ENCODE results near the gene ZNF91. TPM values are rescaled to one million over a fixed set of nuclear protein-coding genes. Genes with fewer than 3 reads are reported as not detected.
A peak's percentile ranks its signal among the peaks of the same experiment; 100 is the strongest.
"Not testable (repeated sequence)": the region's sequence is repeated elsewhere in the genome, so short reads cannot be mapped to it uniquely, and the experiment has no call there.

ZNF91 gene
- total RNA-seq, 1 donor from 2014 or later, result 16.2 TPM

DNA sequence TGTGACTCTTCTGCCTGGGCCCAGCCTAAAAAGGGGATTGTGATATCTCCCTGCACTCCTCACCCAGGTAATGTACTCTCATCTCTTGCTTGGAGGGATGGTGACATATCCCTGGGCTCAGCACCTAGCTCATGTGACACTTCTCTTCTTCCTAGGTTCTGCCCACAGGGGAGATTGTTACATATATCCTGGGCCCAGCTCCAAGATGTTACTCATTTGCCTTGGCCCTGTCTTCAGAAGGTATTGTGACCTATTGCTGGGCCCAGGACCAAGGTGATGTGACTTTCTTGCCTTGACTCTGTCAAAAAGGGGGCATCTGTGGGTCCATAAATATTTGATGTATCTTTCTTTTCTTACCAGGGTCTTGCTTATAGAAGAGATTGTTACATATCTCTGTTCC lies 73.9 kb downstream of the ZNF91 start:
- not testable (repeated sequence) for DNase-seq (ENCODE audit: low spot score); ATAC-seq

DNA sequence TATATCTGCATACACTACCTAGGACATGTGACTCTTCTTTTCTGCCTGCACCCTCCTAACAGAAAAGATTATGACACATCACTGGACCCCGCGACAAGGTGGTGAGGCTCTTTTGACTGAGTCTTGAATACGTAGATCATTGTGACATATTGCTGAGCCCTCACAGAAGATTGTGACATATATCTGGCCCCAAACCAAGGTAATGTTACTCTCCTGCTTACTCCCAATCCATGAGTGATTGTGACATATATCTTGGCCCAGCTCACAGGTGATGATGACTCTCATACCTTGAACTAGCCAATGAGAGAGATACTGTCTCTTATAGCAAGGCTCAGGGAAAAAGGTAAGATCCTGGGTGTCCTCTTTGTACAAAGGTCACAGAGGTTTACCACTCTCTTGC lies 75.7 kb downstream of the ZNF91 start:
- not testable (repeated sequence) for ATAC-seq; DNase-seq (ENCODE audit: low spot score)

- not testable (repeated sequence) for ATAC-seq; DNase-seq (ENCODE audit: low spot score)
These were observed 76.3 kb downstream of the ZNF91 start for GRCh38 chr19:23318941-23319340.

- DNase-seq (ENCODE audit: low spot score), result no peak
- no peak for ATAC-seq
These were observed 77.1 kb downstream of the ZNF91 start for GRCh38 chr19:23318143-23318542.

GRCh38 chr19:23315286-23315685 lies 80.0 kb downstream of the ZNF91 start:
- ATAC-seq (no peak), DNase-seq (ENCODE audit: low spot score) (no peak)

DNA sequence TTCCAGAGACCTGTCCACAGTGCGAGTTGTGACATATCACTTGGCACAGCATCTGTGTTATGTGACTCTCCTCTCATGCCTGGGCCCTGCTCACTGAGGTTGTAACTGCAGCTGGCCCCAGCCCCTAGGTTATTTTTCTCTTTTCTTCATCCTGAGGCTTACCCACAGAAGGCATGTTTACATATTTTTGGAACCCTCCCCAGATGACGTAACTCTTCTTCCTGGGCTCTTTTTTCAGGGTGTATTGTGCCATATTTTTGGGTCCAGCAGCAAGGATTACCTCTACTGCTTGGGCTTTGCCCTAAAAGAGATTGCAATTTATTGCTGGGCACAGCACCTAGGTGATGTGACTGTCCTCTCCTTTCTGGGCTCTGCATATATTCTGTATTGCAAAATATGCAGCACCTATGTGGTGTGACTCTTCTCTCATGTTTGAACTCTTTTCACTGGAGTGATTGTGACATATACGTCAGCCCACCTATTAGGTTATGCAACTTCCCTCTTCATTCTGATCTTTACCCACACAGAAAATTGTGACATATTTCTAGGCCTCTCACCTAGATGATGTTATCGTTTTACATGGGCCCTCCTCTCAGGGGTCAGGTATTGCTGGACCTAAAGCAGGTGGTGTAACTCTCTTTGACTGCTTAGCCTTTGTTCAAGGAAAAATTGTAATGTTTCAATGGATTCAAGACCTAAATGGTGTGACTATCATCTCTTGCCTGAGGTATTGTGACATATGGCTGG lies 80.6 kb downstream of the ZNF91 start:
- ATAC-seq (no peak), DNase-seq (ENCODE audit: low spot score) (no peak)

GRCh38 chr19:23313196-23313595 lies 82.1 kb downstream of the ZNF91 start:
- ATAC-seq, result no peak
- no peak for DNase-seq (ENCODE audit: low spot score)

GRCh38 chr19:23312515-23312914 lies 82.8 kb downstream of the ZNF91 start:
- ATAC-seq, result no peak
- DNase-seq (ENCODE audit: low spot score), result no peak

GRCh38 chr19:23311551-23311950 lies 83.7 kb downstream of the ZNF91 start:
- no peak for DNase-seq (ENCODE audit: low spot score)
- ATAC-seq, result no peak

GRCh38 chr19:23310729-23311211 lies 84.5 kb downstream of the ZNF91 start:
- DNase-seq (ENCODE audit: low spot score) (no peak), ATAC-seq (no peak)

DNA sequence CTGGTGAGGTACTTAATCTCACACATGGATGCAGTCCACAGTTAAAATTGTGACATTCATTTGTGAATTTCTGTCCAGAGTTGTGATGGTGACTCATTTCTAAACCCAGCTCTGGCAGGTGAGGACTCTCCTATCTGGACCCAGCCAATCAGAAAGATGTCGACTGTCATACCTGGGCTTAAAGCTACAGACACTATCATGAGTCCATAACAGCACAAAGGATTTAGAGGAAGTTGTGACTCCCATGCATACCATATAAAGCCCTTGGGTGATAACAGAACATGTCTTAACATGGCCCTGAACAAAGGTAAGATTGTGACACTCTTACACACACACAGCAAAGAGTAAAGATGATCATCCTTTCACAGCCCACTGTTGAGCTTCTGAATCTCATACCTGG lies 85.3 kb downstream of the ZNF91 start:
- ATAC-seq (no peak), DNase-seq (ENCODE audit: low spot score) (no peak)

DNA sequence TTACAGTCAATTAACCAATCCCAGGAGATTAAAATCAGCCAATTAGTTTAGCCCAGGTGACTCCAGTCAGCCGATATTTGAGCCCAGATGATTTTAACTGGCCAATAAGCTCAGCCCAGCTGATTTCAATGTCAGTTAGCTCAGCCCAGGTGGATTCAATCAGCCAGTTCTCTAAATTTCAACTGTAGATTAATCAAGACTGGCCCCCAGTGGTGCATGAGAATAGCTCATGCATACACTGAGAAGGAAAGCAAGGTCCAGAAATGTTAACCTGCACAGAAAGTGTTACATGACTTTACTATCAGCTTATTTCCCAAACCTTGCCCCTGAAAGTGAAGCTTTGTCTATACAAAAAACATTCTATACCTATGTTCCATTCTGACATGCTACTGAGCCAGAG lies 89.7 kb downstream of the ZNF91 start:
- ATAC-seq (peak; percentile 85), DNase-seq (ENCODE audit: low spot score) (no peak)

- ATAC-seq (no peak), DNase-seq (ENCODE audit: low spot score) (no peak)
These were observed 91.0 kb downstream of the ZNF91 start for GRCh38 chr19:23304238-23304637.

DNA sequence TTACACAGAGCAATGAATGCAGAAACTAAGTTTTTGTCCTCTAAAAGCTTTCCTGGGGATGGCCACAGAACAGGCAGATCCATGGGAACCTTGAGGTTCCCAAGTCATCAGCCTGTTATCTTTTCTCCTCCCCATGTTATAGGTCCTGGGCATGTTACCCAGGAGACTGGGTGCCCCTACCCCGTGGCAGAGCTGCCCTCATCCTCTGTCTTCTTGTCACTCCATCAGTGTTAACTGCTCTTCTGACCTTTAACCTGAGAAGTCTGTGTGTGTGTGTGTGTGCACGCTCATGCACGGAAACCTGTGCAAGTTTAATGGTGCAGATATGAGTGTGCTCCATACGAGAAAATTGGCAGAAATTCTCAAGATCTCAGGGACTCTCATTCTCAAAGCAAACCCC lies 101.1 kb downstream of the ZNF91 start:
- ATAC-seq, result no peak

GRCh38 chr19:23289966-23290365 lies 105.3 kb downstream of the ZNF91 start:
- ATAC-seq; DNase-seq (ENCODE audit: low spot score): not testable (repeated sequence)

More for the DNA sequence above, 101.1 kb downstream of the ZNF91 start:
- no peak for DNase-seq (ENCODE audit: low spot score)

Other genes starting within 250 kb of the ZNF91 start
- 0.58 TPM for gene ZNF724, start 145.1 kb downstream of the ZNF91 start, total RNA-seq